K562 (cell line): Measurements from ENCODE around the gene STXBP4.

Experiments
- CBX2 ChIP-seq: fragments of 200-600 bp; sonication (generic); IDR thresholded peaks from one replicate; pipeline ENCODE4 v1.6.1; 2012; ENCODE audit warnings: mild to moderate bottlenecking, low read length, inconsistent platforms; ENCODE audit not compliant: insufficient read depth, poor library complexity, severe bottlenecking
- HMG20A ChIP-seq: fragments of 450-650 bp; formaldehyde crosslinking; conservative IDR thresholded peaks from 2 replicates; pipeline ENCODE4 v1.4.0; 2020; ENCODE audit warnings: mild to moderate bottlenecking, mixed read lengths
- MAX ChIP-seq: sonication (generic); formaldehyde crosslinking; IDR thresholded peaks from 2 replicates; pipeline ENCODE4 v1.9.0; 2022; ENCODE audit warnings: mild to moderate bottlenecking, missing genetic modification reagents
- POLR2A ChIP-seq: fragments of 450-650 bp; conservative IDR thresholded peaks from 2 replicates; pipeline ENCODE4 v1.6.1; 2016
- SP2 ChIP-seq: IDR thresholded peaks from 2 replicates; pipeline ENCODE4 v1.6.1; 2011; ENCODE audit warnings: mild to moderate bottlenecking, low read depth, low read length, moderate library complexity; ENCODE audit not compliant: poor library complexity, severe bottlenecking; ENCODE audit errors: extremely low read depth
- ZNF274 ChIP-seq: IDR thresholded peaks from 2 replicates; pipeline ENCODE4 v1.6.1; 2011; ENCODE audit warnings: low read depth, mild to moderate bottlenecking, low read length, moderate library complexity, borderline replicate concordance
- TF ChIP-seq, protein P1 (sequence below): sonication (generic); formaldehyde crosslinking; IDR thresholded peaks from 2 replicates; pipeline ENCODE4 v1.8.0; 2022; ENCODE audit warnings: mild to moderate bottlenecking, missing genetic modification reagents

- TF ChIP-seq CBX2 = no peak
- TF ChIP-seq ZNF274 = no peak
- TF ChIP-seq, protein P1, sequence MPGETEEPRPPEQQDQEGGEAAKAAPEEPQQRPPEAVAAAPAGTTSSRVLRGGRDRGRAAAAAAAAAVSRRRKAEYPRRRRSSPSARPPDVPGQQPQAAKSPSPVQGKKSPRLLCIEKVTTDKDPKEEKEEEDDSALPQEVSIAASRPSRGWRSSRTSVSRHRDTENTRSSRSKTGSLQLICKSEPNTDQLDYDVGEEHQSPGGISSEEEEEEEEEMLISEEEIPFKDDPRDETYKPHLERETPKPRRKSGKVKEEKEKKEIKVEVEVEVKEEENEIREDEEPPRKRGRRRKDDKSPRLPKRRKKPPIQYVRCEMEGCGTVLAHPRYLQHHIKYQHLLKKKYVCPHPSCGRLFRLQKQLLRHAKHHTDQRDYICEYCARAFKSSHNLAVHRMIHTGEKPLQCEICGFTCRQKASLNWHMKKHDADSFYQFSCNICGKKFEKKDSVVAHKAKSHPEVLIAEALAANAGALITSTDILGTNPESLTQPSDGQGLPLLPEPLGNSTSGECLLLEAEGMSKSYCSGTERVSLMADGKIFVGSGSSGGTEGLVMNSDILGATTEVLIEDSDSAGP = no peak
- TF ChIP-seq MAX = no peak
- TF ChIP-seq SP2 = no peak
- no peak for TF ChIP-seq POLR2A
- no peak for TF ChIP-seq HMG20A (CRISPR knock-in tag)
These were observed 193.5 kb downstream of the STXBP4 start for GRCh38 chr17:55161935-55162555.
